Hepatocyte (in vitro differentiated cells): ENCODE measurements around the gene CAPZB. TPM values are rescaled to one million over a fixed set of nuclear protein-coding genes. Genes with fewer than 3 reads are reported as not detected.

Experiments used
- DNase-seq: peaks from one replicate; pipeline ENCODE4 v3.0.0-alpha.2; 2016; ENCODE audit warnings: low spot score
- H2AFZ ChIP-seq: fragments of 200-600 bp; sonication (generic); 2 replicates; pipeline ENCODE4 v1.6.0; 2016; ENCODE audit warnings: antibody characterized with exemption, mild to moderate bottlenecking
- H3K27ac ChIP-seq: fragments of 200-600 bp; sonication (generic); 2 replicates; pipeline ENCODE4 v1.5.1; 2016; ENCODE audit warnings: mild to moderate bottlenecking
- H3K27me3 ChIP-seq: fragments of 200-600 bp; sonication (generic); 2 replicates; pipeline ENCODE4 v1.6.1; 2016
- H3K36me3 ChIP-seq: fragments of 200-600 bp; sonication (generic); replicated peaks from 2 replicates; pipeline ENCODE4 v1.5.1; 2016; ENCODE audit warnings: low read depth; ENCODE audit not compliant: insufficient read depth
- H3K4me1 ChIP-seq: fragments of 200-600 bp; sonication (generic); 2 replicates; pipeline ENCODE4 v1.5.1; 2016; ENCODE audit warnings: mild to moderate bottlenecking, moderate library complexity; ENCODE audit not compliant: insufficient read depth
- H3K4me2 ChIP-seq: fragments of 200-600 bp; sonication (generic); 2 replicates; pipeline ENCODE4 v1.6.0; 2016
- H3K4me3 ChIP-seq: fragments of 200-600 bp; sonication (generic); 2 replicates; pipeline ENCODE4 v1.5.1; 2016; ENCODE audit warnings: mild to moderate bottlenecking
- H3K79me2 ChIP-seq: fragments of 200-600 bp; sonication (generic); 2 replicates; pipeline ENCODE4 v1.6.0; 2017; ENCODE audit warnings: mild to moderate bottlenecking
- H3K9me2 ChIP-seq: fragments of 200-600 bp; sonication (generic); replicated peaks from 2 replicates; pipeline ENCODE4 v1.6.0; 2017; ENCODE audit warnings: mild to moderate bottlenecking; ENCODE audit not compliant: insufficient read depth
- H3K9me3 ChIP-seq: fragments of 200-600 bp; sonication (generic); 2 replicates; pipeline ENCODE4 v1.5.1; 2016; ENCODE audit warnings: low read depth, mild to moderate bottlenecking
- H4K20me1 ChIP-seq: fragments of 200-600 bp; sonication (generic); 2 replicates; pipeline ENCODE4 v1.6.0; 2016; ENCODE audit warnings: mild to moderate bottlenecking; ENCODE audit not compliant: insufficient read depth, poor library complexity, severe bottlenecking
- CTCF ChIP-seq: fragments of 200-600 bp; sonication (generic); IDR thresholded peaks from 2 replicates; pipeline ENCODE4 v1.5.1; 2016; ENCODE audit warnings: antibody characterized with exemption, mild to moderate bottlenecking; ENCODE audit not compliant: poor library complexity
- EZH2 ChIP-seq: fragments of 200-600 bp; sonication (generic); IDR thresholded peaks from 2 replicates; pipeline ENCODE4 v1.6.1; 2016; ENCODE audit warnings: antibody characterized with exemption, mild to moderate bottlenecking, borderline replicate concordance
- EZH2phosphoT487 ChIP-seq: fragments of 200-600 bp; sonication (generic); IDR thresholded peaks from one replicate; pipeline ENCODE4 v1.6.1; 2018; ENCODE audit warnings: antibody characterized with exemption, mild to moderate bottlenecking, low read depth, moderate library complexity; ENCODE audit not compliant: unreplicated experiment, severe bottlenecking
- WGBS: methylation state at CpG from one replicate; pipeline ENCODE4 v1.1.6; 2016; ENCODE audit warnings: low lambda C conversion rate; ENCODE audit errors: missing lambda C conversion rate; 5-methylcytosine and 5-hydroxymethylcytosine counted together
- polyA plus RNA-seq: library from polyadenylated mRNA; unstranded; fragments of >200 nt; fragmentation: Nextera tagmentation; extraction: Ambion mirVana; gene quantifications from 2 replicates; pipeline ENCODE4 v1.2.1, GENCODE V29; 2016
- total RNA-seq: library from RNA; depleted of rRNA; stranded (reverse); fragments of >200 nt; gene quantifications from 2 replicates; pipeline ENCODE4 v1.2.3, GENCODE V29; 2014

CAPZB gene
- total and polyA plus RNA-seq, 2 experiments from 2014 or later = 139 to 261 TPM

GRCh38 chr1:19328486-19328885, 156.9 kb downstream of the CAPZB start:
- no peaks in the 10 kb centered on the region for H3K36me3 ChIP-seq
- no peak for DNase-seq
- H3K9me2 ChIP-seq = no peaks in the 10 kb centered on the region
- H3K9me3 ChIP-seq = no peaks in the 10 kb centered on the region
- no peak overlapping the region for H2AFZ ChIP-seq
- no peak overlapping the region for H3K27ac ChIP-seq
- TF ChIP-seq EZH2phosphoT487 (no peak), EZH2 (no peak), CTCF (no peak)
- no peaks in the 10 kb centered on the region for H4K20me1 ChIP-seq
- 95% methylated on average over 18 of the region's 18 CpGs for WGBS
- H3K4me1 ChIP-seq = no peaks in the 10 kb centered on the region
- no peaks in the 10 kb centered on the region for H3K79me2 ChIP-seq
- no peak overlapping the region for H3K4me2 ChIP-seq
- H3K27me3 ChIP-seq = no peaks in the 10 kb centered on the region
- no peak overlapping the region for H3K4me3 ChIP-seq

GRCh38 chr1:19327736-19328135, 157.6 kb downstream of the CAPZB start:
- no peak overlapping the region for H2AFZ ChIP-seq
- H3K36me3 ChIP-seq = no peaks in the 10 kb centered on the region
- H3K27me3 ChIP-seq = no peaks in the 10 kb centered on the region
- no peak overlapping the region for H3K4me2 ChIP-seq
- no peaks in the 10 kb centered on the region for H4K20me1 ChIP-seq
- H3K9me3 ChIP-seq = no peaks in the 10 kb centered on the region
- H3K9me2 ChIP-seq = no peaks in the 10 kb centered on the region
- no peak for DNase-seq
- H3K79me2 ChIP-seq = no peaks in the 10 kb centered on the region
- no peaks in the 10 kb centered on the region for H3K4me1 ChIP-seq
- no peak overlapping the region for H3K4me3 ChIP-seq
- 85% methylated on average over 9 of the region's 9 CpGs for WGBS
- no peak overlapping the region for H3K27ac ChIP-seq
- no peak for TF ChIP-seq EZH2

GRCh38 chr1:19327301-19327700, 158.0 kb downstream of the CAPZB start:
- Histone ChIP-seq H3K4me1 (no peaks in the 10 kb centered on the region), H3K4me3 (no peak overlapping the region), H3K9me3 (no peaks in the 10 kb centered on the region), H3K36me3 (no peaks in the 10 kb centered on the region), H3K27ac (no peak overlapping the region), H3K9me2 (no peaks in the 10 kb centered on the region), H3K79me2 (no peaks in the 10 kb centered on the region), H3K27me3 (no peaks in the 10 kb centered on the region), H3K4me2 (no peak overlapping the region), H2AFZ (no peak overlapping the region), H4K20me1 (no peaks in the 10 kb centered on the region)
- no peak for DNase-seq
- TF ChIP-seq EZH2phosphoT487 (no peak), EZH2 (no peak), CTCF (no peak)
- 97% methylated on average over 11 of the region's 16 CpGs for WGBS

GRCh38 chr1:19326748-19327065, 158.6 kb downstream of the CAPZB start:
- Histone ChIP-seq H3K4me2 (no peak overlapping the region), H3K4me1 (no peaks in the 10 kb centered on the region)

More at GRCh38 chr1:19326748-19327065, 158.6 kb downstream of the CAPZB start:
- no peaks in the 10 kb centered on the region for H3K9me3 ChIP-seq
- DNase-seq = no peak
- no peak overlapping the region for H3K27ac ChIP-seq
- no peaks in the 10 kb centered on the region for H3K36me3 ChIP-seq
- H3K27me3 ChIP-seq = no peaks in the 10 kb centered on the region
- TF ChIP-seq EZH2 (no peak), CTCF (no peak), EZH2phosphoT487 (no peak)
- WGBS = 96% methylated on average over 5 of the region's 6 CpGs
- no peaks in the 10 kb centered on the region for H3K79me2 ChIP-seq
- no peaks in the 10 kb centered on the region for H4K20me1 ChIP-seq
- no peak overlapping the region for H3K4me3 ChIP-seq
- no peak overlapping the region for H2AFZ ChIP-seq
- no peaks in the 10 kb centered on the region for H3K9me2 ChIP-seq
